GM18498 (cell line): ENCODE data around the gene ZNF274.
"Not testable (repeated sequence)": the region's sequence is repeated elsewhere in the genome, so short reads cannot be mapped to it uniquely, and the experiment has no call there.

Experiments
- ATAC-seq: cut with Tn5 transposase; IDR thresholded peaks from one replicate; pipeline ENCODE4 v1.9.1; 2021; ENCODE audit warnings: mild to moderate bottlenecking, moderate library complexity; ENCODE audit not compliant: unreplicated experiment

Gene ZNF274

GRCh38 chr19:58182989-58183816 is at the start of gene ZNF274:
Gene ZNF274 (plus strand): TSS chr19:58183061. CDS start chr19:58183966, 905 bp downstream.
- ATAC-seq = peak; percentile 93

- ATAC-seq = no peak
Observed at GRCh38 chr19:58134244-58134643, 48.6 kb upstream of the ZNF274 start.

GRCh38 chr19:58145849-58146248 is 37.0 kb upstream of the ZNF274 start:
- no peak for ATAC-seq

GRCh38 chr19:58147475-58147874 is 35.4 kb upstream of the ZNF274 start:
- not testable (repeated sequence) for ATAC-seq

- peak; percentile 63 for ATAC-seq
Observed at GRCh38 chr19:58150328-58150921, 32.4 kb upstream of the ZNF274 start, which contains the start of gene ZNF329. Gene ZNF329 (minus strand): TSS chr19:58150789. CDS start chr19:58129503, 21,286 bp downstream.

- ATAC-seq = no peak
Observed at GRCh38 chr19:58153386-58153785, 29.5 kb upstream of the ZNF274 start.

GRCh38 chr19:58154287-58154678 is 28.6 kb upstream of the ZNF274 start:
- no peak for ATAC-seq

GRCh38 chr19:58154679-58155648 is 27.9 kb upstream of the ZNF274 start:
- ATAC-seq = peak; percentile 79

- ATAC-seq = no peak
Observed at GRCh38 chr19:58157045-58157728, 25.7 kb upstream of the ZNF274 start.

GRCh38 chr19:58166268-58166667 is 16.6 kb upstream of the ZNF274 start:
- no peak for ATAC-seq

- ATAC-seq = no peak
Observed at GRCh38 chr19:58166708-58167280, 16.1 kb upstream of the ZNF274 start.

GRCh38 chr19:58170860-58171259 is 12.0 kb upstream of the ZNF274 start:
- ATAC-seq = no peak

- no peak for ATAC-seq
Observed at GRCh38 chr19:58181902-58182576, 822 bp upstream of the ZNF274 start.

- peak; percentile 6 for ATAC-seq
Observed at GRCh38 chr19:58182577-58182988, 278 bp upstream of the ZNF274 start.

GRCh38 chr19:58183817-58184215 is 955 bp downstream of the ZNF274 start:
- no peak for ATAC-seq

- no peak for ATAC-seq
Observed at GRCh38 chr19:58196901-58197616, 14.2 kb downstream of the ZNF274 start.

- ATAC-seq = no peak
Observed at GRCh38 chr19:58203814-58204475, 21.1 kb downstream of the ZNF274 start.

- no peak for ATAC-seq
Observed at GRCh38 chr19:58204566-58204965, 21.7 kb downstream of the ZNF274 start.
